ENCODE measurements around the gene SPRR2D.

DNA sequence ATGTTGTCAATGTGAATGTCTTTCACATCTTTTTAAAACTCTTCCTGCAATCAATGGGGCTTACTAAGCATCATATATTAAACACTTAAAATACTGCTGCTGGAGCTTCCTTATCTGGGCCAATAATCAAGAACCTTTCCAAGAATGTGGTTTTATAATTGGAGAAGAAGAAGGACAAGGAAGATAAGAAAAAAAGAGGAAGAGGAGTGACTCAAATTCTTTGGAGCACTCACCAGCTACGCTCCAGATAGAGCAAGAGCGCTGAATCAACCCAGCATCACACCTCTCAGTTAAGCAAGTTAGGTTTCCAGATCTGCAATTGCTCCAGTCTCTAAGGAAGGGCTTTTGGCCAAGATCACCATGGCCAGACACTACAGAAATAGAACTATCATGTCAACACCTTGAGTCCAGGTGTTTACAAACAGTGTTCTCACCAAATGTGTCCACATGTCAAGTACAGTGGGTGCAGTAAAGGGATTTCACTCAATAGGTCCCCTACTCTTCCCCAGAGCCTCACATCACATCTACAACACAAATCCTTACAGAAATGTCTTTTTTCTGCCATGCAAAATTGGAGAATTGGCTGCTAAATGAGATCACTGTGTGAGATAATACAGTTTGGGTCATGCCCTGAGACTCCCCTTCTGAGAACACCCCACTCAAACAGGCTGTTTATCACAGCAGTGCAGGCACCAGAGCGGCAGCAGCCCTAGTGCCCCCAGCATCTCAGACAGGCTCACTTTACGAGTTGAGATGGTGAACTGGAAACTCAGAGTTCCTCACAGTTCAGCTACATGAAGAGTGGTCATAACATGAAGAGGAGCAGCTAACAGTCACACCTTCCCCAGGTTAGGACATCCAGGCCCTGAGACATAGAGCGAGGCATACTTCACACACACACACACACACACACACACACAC is 32.1 kb upstream of the SPRR2D start:
- TF ChIP-seq EZH2phosphoT487 (IDR thresholded peaks at IDR 0.05; ENCODE audit: low read length) (no peak), EZH2 (optimal IDR thresholded peaks at IDR 0.05; ENCODE audit: low read depth, low read length) (no peak)
- TF ChIP-seq, protein P1, sequence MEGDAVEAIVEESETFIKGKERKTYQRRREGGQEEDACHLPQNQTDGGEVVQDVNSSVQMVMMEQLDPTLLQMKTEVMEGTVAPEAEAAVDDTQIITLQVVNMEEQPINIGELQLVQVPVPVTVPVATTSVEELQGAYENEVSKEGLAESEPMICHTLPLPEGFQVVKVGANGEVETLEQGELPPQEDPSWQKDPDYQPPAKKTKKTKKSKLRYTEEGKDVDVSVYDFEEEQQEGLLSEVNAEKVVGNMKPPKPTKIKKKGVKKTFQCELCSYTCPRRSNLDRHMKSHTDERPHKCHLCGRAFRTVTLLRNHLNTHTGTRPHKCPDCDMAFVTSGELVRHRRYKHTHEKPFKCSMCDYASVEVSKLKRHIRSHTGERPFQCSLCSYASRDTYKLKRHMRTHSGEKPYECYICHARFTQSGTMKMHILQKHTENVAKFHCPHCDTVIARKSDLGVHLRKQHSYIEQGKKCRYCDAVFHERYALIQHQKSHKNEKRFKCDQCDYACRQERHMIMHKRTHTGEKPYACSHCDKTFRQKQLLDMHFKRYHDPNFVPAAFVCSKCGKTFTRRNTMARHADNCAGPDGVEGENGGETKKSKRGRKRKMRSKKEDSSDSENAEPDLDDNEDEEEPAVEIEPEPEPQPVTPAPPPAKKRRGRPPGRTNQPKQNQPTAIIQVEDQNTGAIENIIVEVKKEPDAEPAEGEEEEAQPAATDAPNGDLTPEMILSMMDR (IDR thresholded peaks at IDR 0.05; ENCODE audit: low read length): no peak

Measured in MM.1S (cell line).